AG20443 (cell line): ENCODE measurements around the gene SLC35A3.
"Not testable (repeated sequence)": the region's sequence is repeated elsewhere in the genome, so short reads cannot be mapped to it uniquely, and the experiment has no call there.

Experiments used
- DNase-seq: peaks from one replicate; pipeline ENCODE4 v3.0.0; 2012; ENCODE audit warnings: low spot score, mixed read lengths

SLC35A3 gene

GRCh38 chr1:99969729-99970621, at the start of gene SLC35A3:
Gene SLC35A3 (plus strand): TSS chr1:99969996. CDS start chr1:99993555, 23,559 bp downstream.
- peak; percentile 94 for DNase-seq

- no peak for DNase-seq
These were observed 35.0 kb upstream of the SLC35A3 start for GRCh38 chr1:99934801-99935200.

DNA sequence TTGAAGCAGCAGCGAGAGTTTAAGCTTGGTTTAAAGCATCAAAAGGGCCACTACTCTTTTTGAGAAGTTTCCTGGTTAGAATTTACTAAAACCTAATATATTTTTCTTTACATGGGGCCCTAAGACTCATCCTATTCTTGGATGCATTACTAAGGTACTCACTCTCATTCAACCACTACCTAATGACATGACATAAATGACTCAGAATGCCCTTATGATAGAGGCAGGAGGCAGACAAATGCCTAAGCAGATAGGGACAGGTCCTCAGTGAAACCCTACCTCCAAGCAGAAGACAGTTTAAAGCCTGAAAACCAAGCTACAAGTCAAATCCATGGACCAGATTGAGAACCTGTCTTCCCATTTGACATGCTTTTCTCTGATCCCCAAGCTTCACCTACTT, 34.3 kb upstream of the SLC35A3 start:
- DNase-seq: no peak

- DNase-seq: no peak
These were observed 33.7 kb upstream of the SLC35A3 start for GRCh38 chr1:99936071-99936470.

- no peak for DNase-seq
These were observed 27.1 kb upstream of the SLC35A3 start for GRCh38 chr1:99942723-99943122.

- DNase-seq: peak; percentile 30
These were observed 26.5 kb upstream of the SLC35A3 start for GRCh38 chr1:99943223-99943794.

- DNase-seq: no peak
These were observed 25.6 kb upstream of the SLC35A3 start for GRCh38 chr1:99944192-99944591.

DNA sequence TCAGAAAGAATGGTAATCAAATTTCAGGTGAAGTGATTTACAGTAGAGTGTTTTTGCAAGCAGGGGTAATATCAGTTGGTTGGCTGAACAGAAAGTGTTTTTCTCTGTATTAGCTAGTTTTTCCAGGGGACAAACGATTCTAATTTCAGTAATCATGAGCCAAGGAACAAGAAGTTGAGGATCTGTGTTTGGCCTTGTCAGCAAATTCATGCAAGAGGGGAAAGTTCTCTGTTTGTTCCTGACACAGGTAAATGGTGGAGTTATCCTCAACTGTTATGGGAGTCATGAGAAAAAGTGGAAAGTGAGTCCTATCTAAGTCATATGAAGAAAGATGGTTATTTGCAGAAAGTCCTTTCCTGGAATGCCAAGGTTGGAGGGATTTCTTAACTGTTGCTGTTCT, 24.6 kb upstream of the SLC35A3 start:
- no peak for DNase-seq

DNA sequence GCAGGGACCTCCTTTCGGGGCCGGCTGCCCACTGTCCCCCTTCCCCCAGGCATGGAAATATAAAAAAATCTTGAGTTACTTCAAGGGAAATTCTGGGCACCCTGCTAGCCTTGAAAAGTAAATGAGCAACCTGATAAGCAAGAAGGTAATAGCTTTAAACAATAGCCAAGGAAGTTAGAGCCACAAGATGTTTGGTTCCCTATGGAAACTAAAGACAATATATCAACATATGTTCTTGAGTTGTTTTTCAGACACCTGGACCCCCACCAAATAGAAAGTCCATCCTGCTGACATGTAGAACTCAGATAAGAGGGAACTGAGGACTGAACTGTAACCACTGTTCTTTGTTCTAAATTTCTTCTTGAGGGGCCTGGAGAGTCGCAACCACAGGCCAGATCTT, 19.3 kb upstream of the SLC35A3 start:
- no peak for DNase-seq

GRCh38 chr1:99952522-99952921, 17.3 kb upstream of the SLC35A3 start:
- no peak for DNase-seq

DNA sequence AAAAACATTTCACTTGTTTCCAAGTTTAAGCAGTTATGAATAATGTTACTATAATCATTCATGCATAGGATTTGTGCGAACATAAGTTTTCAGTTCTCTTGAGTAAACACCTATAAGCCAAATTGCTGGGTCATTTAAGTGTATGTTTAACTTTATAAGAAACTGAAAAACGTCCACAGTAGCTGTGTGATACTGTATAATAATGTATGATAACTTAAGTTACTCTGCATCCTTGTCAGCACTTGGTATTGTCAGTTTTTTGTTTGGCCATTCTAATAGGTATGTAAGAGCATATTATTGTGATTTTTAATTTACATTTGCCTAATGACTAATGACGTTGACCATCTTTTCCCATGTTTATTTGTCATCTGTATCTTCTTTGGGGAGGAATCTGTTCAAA, 14.4 kb upstream of the SLC35A3 start:
- no peak for DNase-seq

DNA sequence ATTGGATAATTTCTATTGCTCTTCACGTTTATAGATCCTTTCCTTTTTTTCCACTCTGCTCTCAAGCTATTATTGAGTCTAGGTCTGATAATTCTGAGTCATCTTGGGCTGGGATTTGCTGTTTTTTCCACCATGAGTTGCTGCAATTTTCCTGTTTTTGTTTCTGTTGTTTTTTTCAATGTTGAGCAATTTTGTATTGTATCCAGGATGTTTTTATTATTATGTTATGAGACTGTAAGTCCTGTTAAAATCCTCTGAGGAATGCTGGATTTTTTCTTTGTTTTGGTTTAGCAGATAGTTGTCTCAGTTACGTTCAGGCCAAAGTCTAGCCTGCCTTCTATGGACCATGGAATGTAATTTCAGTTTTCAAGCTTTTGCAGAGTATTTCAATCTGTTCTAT, 13.0 kb upstream of the SLC35A3 start:
- peak; percentile 70 for DNase-seq

GRCh38 chr1:99957818-99958217, 12.0 kb upstream of the SLC35A3 start:
- DNase-seq: no peak

DNA sequence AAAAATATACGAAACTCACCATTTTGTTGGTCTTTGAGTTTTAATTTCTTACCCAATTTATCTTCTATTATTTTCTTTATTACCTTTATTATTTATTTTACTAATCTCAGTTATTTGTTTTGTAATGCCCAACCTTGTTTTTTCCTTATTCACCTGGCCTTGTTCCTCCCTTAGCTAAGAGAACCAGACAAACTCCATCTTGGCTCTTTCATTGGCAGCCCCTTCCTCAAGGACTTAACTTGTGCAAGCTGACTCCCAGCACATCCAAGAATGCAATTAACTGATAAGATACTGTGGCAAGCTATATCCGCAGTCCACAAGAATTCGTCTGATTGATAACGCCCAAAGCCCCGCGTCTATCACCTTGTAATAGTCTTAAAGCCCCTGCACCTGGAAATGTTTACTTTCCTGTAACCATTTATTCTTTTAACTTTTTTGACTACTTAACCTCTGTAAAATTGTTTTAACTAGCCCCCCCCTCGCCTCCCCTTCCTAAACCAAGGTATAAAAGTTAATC, 10.5 kb upstream of the SLC35A3 start:
- not testable (repeated sequence) for DNase-seq

- DNase-seq: not testable (repeated sequence)
These were observed 9.5 kb upstream of the SLC35A3 start for GRCh38 chr1:99960260-99960659.

DNA sequence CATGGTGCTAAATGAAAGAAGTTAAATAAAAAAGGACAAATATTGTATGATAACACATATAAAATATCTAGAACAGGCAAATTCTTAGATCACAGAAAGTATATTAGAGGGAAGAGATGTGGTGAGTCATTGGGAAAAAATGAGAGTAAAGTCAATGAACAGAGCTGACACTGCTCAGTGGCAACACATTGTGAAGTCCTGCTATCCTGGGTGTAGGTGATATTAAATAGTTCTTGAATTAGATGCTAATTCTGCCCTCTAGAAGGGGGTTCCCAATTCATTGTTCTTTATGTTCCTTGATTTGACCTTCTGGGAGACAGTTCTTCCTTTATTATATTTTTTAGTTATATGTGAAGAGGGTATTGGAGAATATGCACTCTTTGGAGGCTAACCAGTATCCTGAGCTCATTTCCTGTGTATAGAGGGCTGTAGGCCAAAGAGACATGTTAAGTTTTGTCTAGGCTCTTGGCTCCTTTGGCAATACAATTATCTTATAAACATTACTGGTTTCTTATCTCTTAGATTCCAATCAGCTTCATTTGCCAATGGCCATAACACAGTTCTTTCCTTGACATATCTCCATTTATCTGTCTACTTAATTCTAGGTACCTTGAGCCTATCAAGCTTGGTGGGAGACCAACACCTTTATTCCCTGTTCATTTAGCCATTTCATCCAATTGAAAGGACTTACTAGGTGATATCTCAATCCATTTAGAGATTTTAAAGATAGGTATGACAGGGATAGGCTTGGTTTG, 6.6 kb upstream of the SLC35A3 start:
- peak; percentile 51 for DNase-seq

- no peak for DNase-seq
These were observed 5.0 kb upstream of the SLC35A3 start for GRCh38 chr1:99964806-99965205.

GRCh38 chr1:99965646-99966375, 4.0 kb upstream of the SLC35A3 start:
- no peak for DNase-seq

DNA sequence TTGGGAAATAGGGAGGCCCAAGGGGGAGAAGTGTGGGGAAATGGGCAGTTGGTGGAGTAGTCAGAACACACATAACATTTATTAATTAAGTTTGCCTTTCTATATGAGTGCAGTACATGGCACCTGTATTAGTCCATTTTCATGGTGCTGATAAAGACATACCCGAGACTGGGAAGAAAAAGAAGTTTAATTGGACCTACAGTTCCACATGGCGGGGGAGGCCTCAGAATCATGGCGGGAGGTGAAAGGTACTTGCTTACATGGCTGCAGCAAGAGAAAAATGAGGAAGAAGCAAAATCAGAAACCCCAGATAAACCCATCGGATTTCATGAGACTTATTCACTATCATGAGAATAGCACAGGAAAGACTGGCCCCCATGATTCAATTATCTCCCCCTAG, 1.6 kb upstream of the SLC35A3 start:
- no peak for DNase-seq

- no peak for DNase-seq
These were observed 502 bp upstream of the SLC35A3 start for GRCh38 chr1:99969260-99969728.

GRCh38 chr1:99970713-99971255, 988 bp downstream of the SLC35A3 start:
- no peak for DNase-seq
